HG03103 (cell line): ENCODE data around the gene NCBP3.
"Not testable (repeated sequence)": the region's sequence is repeated elsewhere in the genome, so short reads cannot be mapped to it uniquely, and the experiment has no call there.

Experiments
- ATAC-seq: cut with Tn5 transposase; IDR thresholded peaks from one replicate; pipeline ENCODE4 v1.9.1; 2021; ENCODE audit warnings: low read depth; ENCODE audit not compliant: unreplicated experiment

Gene NCBP3

GRCh38 chr17:3794557-3795389 lies 51.3 kb downstream of the NCBP3 start:
- ATAC-seq = no peak

GRCh38 chr17:3794152-3794551 lies 51.9 kb downstream of the NCBP3 start:
- ATAC-seq = not testable (repeated sequence)

GRCh38 chr17:3793258-3793657 lies 52.8 kb downstream of the NCBP3 start:
- not testable (repeated sequence) for ATAC-seq

- ATAC-seq = no peak
Measured at GRCh38 chr17:3792481-3792880, 53.6 kb downstream of the NCBP3 start.

- ATAC-seq = no peak
Measured at GRCh38 chr17:3788200-3788599, 57.8 kb downstream of the NCBP3 start.

GRCh38 chr17:3785323-3785722 lies 60.7 kb downstream of the NCBP3 start:
- not testable (repeated sequence) for ATAC-seq

GRCh38 chr17:3782751-3783150 lies 63.3 kb downstream of the NCBP3 start:
- no peak for ATAC-seq

GRCh38 chr17:3780986-3781385 lies 65.1 kb downstream of the NCBP3 start:
- ATAC-seq = no peak

- no peak for ATAC-seq
Measured at GRCh38 chr17:3777366-3778120, 68.5 kb downstream of the NCBP3 start.

- no peak for ATAC-seq
Measured at GRCh38 chr17:3773966-3774365, 72.1 kb downstream of the NCBP3 start.

- no peak for ATAC-seq
Measured at GRCh38 chr17:3773511-3773910, 72.5 kb downstream of the NCBP3 start.

- no peak for ATAC-seq
Measured at GRCh38 chr17:3772764-3773163, 73.3 kb downstream of the NCBP3 start.

- ATAC-seq = no peak
Measured at GRCh38 chr17:3771140-3771539, 74.9 kb downstream of the NCBP3 start.

GRCh38 chr17:3770466-3770865 lies 75.6 kb downstream of the NCBP3 start:
- no peak for ATAC-seq

- no peak for ATAC-seq
Measured at GRCh38 chr17:3768769-3769168, 77.3 kb downstream of the NCBP3 start.

- ATAC-seq = no peak
Measured at GRCh38 chr17:3768341-3768740, 77.7 kb downstream of the NCBP3 start.

GRCh38 chr17:3766779-3767178 lies 79.3 kb downstream of the NCBP3 start:
- no peak for ATAC-seq

- no peak for ATAC-seq
Measured at GRCh38 chr17:3765981-3766380, 80.1 kb downstream of the NCBP3 start.

GRCh38 chr17:3763777-3764170 lies 82.3 kb downstream of the NCBP3 start:
- no peak for ATAC-seq

GRCh38 chr17:3762922-3763776 lies 82.9 kb downstream of the NCBP3 start:
- ATAC-seq = no peak

GRCh38 chr17:3761918-3762380 lies 84.1 kb downstream of the NCBP3 start:
- ATAC-seq = no peak
